HG03460 (cell line): ENCODE results near the gene HMCN2.
"Not testable (repeated sequence)": the region's sequence is repeated elsewhere in the genome, so short reads cannot be mapped to it uniquely, and the experiment has no call there.

Experiments
- ATAC-seq: cut with Tn5 transposase; IDR thresholded peaks from one replicate; pipeline ENCODE4 v1.9.1; 2021; ENCODE audit not compliant: unreplicated experiment

HMCN2 gene

DNA sequence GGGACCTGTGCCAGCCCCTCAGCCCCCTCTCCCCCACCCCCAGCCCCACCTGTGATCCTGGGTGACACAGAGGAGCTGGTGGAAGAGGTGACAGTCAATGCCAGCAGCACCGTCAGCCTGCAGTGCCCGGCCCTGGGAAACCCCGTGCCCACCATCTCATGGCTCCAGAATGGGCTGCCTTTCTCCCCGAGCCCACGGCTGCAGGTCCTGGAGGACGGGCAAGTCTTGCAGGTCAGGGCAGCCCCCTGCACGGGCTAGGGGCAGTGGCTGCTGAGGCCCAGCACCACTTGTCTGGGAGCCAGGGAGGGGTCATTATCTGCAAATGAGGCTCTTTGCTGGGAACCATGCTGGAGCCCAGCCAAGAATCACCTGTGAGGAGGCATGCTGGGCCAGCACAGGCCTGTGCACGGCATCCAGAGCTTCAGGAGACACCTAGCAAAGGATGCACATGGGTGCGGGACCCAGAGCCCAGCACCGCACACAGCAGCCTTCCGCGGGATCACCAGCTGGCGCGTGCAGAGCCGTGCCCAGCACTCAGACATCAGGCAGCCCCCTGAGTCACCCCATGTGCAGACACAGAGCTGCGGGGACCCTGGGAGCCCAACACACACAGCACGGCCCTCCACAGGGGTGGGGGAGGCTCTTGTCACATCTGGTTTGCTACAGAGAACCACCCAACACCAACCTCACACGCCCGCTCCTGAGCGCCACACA lies 117.2 kb downstream of the HMCN2 start:
- ATAC-seq: no peak

DNA sequence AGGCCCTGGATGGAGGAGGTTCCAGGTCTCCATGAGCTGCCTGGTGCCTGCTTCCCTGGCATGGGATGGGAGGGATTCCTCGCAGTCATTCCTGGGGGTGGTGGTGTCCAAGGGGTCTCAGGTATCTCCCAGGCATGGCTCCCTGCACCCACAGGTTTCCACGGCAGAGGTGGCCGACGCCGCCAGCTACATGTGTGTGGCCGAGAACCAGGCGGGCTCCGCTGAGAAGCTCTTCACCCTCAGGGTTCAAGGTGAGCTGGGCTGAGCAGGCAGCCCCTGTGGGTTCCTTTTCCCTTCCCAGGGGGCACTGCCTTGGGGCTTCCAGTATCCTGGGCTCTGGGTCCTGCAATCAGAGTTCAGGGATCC lies 117.8 kb downstream of the HMCN2 start:
- no peak for ATAC-seq

DNA sequence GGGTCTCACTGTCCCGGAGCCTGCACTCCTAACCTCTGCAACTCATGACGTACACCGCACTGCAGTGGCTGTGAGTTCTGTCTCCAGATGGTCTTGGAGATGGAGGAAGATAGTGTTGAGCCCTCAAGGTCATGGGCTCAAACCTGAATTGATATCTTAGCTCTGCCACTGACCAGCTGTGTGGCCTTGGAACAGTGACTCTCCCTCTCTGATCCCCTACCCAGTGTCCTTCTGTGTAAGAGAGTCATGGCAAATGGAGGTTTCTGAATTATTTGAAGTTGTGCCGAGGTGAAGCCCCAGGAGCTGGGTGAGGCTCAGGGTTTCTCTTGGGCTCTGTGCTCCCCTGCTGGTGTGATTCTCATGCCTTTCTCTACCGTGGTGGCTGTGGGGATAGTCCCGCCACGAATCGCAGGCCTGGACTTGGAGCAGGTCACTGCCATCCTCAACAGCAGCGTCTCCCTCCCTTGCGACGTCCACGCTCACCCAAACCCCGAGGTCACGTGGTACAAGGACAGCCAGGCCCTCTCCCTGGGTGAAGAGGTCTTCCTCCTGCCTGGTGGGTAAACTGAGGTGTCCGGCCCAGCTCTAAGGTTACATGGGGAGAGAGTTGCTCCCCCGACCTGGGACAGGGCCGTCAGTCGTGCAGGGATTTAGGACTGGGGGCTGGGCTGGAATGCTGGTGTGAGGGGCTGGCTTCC lies 118.6 kb downstream of the HMCN2 start:
- no peak for ATAC-seq

DNA sequence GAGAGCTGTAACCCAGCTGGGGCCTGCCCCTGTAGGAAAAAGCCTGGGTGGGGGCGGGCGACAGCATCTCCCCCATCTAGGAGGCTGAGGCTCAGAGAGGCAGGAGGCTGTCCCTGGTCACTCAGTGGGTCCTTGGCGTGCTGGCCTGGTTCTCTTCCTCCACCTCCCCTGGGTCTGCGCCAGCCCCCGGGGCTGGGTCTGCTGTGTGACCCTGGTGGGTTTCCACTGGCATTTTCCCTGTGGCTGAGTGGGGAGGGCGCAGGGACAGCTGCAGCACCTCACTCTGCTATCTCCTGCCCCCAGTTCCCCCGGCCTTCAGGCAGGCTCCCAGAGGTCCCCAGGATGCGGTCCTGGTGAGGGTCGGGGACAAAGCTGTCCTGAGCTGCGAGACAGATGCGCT lies 119.7 kb downstream of the HMCN2 start:
- no peak for ATAC-seq

DNA sequence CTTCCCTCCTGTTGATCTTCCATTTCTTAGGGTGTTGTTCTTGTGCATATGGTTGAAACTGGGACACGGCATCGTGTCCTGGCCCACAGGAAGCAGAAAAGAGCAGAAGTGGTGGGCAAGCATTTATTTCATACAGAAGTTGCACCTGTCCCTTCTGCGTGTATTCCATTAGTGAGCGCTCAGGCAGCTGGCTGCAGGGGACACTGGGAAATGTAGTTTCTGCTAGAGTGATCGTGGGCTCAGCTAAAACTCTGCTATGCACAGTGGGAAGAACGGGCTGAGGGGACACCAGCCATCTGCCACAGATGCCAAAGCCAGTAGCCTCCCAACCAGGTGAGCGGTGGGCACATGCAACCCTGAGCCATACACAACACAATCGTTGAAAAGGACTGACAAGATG lies 121.8 kb downstream of the HMCN2 start:
- no peak for ATAC-seq

DNA sequence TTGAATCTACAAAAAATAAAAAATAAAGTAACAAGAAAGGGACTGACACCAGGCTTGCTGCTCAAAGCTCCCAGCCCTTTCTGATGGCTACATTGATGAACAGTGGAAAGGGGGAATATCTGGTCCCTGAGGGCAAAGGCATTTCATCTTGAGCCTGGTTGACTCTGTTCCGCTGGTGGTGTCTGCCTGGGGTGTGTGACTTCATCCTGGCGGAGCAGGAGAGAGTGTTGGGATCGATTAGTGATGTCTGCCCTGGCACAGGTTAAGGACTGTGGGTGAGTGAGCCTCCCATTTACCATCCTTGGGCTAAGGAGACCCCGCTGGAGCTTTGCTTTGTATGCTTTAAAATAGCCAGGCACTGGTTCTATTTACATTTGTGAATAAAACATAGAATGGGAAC lies 122.3 kb downstream of the HMCN2 start:
- no peak for ATAC-seq

DNA sequence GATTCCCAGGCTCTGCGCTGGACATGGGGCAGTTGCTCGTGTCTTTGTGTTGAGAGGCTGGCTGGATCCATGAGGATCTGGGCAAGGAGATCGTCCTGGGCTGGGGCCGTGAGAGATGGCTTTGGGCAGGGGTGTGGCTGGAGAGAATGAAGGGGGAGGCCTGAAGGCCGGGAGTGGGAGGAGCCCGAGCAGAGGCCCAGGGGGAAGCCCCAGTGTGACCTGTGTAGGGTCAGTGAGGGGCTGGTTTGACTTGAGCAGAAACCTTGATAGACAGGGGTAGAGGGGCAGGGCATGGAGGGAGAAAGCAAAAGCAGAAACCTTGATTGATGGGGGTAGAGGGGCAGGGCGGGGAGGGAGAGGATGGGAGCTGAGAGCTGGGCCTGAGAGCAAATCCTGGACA lies 124.8 kb downstream of the HMCN2 start:
- no peak for ATAC-seq

DNA sequence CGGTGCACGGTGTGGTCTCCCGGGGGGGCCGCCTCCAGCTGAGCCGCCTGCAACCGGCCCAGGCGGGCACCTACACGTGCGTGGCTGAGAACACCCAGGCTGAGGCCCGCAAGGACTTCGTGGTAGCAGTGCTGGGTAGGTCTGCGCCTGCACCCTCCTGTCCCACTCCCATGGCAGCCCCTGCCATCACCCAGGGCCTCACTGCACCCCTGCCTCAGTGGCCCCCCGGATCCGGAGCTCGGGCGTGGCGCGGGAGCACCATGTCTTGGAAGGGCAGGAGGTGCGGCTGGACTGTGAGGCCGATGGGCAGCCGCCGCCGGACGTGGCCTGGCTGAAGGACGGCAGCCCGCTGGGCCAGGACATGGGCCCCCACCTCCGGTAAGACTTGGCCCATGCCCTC lies 125.4 kb downstream of the HMCN2 start:
- ATAC-seq: no peak

DNA sequence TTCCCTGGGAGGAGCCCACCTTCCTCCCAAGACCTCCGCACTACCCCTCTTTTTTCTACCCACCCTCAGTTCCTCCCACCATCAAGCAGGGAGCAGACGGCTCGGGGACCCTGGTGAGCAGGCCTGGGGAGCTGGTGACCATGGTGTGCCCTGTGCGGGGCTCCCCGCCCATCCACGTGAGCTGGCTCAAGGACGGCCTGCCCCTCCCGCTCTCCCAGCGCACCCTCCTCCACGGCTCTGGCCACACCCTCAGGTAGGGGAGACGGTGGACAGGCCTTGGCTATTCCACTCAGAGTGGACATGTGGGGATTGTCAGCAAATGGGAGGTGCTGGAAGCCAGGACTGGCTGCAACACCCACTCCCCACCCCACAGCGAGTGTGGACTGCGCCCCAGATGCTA lies 126.3 kb downstream of the HMCN2 start:
- ATAC-seq: no peak

DNA sequence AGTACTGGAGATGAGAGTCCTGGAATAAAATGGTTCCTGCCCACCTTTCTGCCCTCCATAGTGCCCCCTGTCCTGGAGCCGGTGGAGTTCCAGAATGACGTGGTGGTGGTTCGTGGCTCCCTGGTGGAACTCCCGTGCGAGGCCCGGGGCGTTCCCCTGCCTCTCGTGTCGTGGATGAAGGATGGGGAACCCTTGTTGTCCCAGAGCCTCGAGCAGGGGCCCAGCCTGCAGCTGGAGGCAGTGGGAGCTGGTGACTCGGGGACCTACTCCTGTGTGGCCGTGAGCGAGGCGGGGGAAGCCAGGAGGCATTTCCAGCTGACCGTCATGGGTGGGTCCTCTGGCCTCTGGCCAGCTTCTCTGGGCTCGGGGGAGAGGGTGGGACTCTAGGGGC lies 128.1 kb downstream of the HMCN2 start:
- no peak for ATAC-seq

DNA sequence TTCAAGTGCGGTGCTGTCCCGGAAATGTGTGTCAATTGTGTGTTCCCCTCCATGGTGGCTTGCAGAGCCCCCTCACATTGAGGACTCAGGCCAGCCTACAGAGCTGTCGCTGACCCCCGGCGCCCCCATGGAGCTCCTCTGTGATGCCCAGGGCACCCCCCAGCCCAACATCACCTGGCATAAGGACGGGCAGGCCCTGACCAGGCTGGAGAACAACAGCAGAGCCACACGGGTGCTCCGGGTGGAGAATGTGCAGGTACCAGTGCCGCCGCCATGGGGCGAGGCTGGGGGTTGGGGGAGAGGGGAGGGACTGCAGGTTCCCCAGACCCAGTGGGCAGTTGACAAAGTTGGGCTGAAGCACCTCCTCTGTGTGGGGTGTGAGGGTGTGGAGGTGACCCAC lies 128.8 kb downstream of the HMCN2 start:
- no peak for ATAC-seq

DNA sequence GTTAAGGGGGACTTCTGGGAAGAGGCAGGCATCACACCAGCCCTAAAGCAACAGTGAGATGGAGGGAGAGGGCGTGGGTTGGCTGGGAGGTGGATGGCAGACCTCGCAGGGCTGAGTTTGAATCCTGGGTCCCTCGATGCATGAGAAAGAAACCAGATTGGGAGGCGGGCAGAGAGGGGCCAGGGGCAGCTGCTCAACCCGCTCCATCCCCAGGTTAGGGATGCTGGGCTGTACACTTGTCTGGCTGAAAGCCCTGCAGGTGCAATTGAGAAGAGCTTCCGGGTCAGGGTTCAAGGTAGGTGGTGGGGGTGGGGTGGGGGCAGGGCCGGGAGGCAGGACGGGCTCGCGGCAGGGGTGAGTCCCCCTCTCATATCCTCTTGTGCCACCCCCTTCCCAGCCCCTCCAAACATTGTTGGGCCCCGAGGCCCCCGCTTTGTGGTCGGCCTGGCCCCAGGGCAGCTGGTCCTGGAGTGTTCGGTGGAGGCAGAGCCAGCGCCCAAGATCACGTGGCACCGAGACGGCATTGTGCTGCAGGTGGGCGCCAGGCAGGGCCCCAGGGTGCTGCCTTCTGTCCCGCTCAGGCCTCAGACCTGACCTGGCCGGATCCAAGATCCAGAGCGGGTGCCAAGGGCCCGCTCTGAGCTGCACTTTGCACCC lies 129.4 kb downstream of the HMCN2 start:
- ATAC-seq: no peak

DNA sequence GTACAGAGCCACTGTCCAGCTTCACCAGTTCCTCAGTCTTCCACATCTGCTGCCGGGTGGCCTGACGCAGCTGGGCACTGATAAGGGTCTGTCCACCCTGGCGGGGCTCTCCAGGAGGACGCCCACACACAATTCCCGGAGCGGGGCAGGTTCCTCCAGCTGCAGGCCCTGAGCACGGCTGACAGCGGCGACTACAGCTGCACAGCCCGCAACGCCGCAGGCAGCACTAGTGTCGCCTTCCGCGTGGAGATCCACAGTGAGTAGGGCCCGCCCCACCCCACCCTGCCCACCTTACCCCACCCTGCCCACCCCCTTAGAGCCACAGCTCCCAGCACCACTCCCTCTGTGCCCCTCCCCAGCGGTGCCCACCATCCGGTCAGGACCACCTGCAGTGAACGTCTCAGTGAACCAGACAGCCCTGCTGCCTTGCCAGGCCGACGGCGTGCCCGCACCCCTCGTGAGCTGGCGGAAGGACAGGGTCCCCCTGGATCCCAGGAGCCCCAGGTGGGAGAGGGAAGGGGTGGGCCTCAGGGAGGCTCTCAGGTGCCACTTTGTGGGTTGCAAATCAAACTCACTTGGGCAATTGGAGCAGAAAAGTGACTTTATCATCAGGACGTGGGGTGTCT lies 130.4 kb downstream of the HMCN2 start:
- ATAC-seq: no peak

DNA sequence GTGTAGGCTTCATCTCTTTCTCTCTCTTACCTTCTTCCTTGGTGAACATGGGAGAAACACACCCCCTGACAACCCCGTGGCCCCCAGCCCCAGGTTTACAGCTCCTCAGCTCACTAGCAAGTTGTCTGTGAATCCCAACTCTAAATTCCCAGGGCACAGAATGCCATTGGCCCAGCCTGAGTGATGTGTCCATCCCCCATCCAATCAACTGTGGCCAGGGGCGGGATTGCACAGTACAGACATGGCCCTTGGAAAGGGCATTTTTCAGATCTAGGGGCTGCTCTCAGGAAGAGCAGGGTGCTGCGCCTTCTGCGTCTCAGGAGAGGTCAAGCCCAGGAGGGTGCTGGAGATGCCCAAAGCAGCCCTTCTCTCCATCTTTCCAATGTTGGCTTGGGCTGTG lies 131.0 kb downstream of the HMCN2 start:
- no peak for ATAC-seq

DNA sequence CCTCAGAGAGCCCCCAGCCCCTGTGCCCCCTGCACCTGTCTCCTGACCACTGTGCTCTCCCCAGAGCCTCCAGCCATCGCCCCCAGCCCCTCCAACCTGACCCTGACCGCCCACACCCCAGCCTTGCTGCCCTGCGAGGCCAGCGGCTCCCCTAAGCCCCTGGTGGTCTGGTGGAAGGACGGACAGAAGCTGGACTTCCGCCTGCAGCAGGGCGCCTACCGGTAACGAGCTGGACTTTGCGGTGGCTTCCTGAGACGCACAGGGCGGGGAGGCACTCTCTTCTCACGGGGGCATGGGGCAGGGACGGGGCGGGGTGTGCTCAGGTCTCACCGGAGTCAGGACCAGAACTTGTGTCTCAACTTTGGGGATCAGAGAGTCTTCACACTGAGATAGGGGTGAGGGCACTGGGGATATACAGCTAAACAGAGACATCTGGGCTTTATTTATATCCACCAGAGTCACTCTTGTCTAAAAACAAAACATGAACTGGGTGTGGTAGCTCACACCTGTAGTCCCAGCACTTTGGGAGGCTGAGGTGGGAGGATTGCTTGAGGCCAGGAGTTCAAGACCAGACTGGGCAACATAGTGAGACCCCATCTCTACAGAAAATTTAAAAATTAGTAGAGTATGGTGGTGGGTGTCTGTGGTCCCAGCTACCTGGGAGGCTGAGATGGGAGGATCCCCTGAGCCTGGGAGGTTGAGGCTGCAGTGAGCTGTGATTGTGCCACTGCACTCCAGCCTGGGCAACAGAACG lies 133.1 kb downstream of the HMCN2 start:
- ATAC-seq: no peak

DNA sequence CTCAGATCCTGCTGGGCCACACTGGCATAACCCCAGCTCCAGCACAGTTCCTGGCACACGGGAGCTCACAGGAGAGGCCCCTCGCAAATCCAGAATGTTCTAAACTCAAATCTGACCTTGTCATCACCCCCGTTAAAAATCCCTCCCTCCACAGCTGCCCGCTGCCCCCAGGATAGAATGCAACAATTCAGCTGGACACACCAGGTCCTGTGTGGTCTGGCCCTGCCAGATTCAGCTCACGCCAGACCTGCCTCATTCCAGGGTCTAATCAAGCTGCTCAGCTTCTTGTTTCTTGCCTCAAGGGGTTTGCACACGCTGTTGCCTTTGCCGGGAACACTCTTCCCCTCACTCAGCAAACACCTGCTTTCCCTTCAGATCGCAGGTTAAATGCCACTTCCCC lies 134.2 kb downstream of the HMCN2 start:
- no peak for ATAC-seq

DNA sequence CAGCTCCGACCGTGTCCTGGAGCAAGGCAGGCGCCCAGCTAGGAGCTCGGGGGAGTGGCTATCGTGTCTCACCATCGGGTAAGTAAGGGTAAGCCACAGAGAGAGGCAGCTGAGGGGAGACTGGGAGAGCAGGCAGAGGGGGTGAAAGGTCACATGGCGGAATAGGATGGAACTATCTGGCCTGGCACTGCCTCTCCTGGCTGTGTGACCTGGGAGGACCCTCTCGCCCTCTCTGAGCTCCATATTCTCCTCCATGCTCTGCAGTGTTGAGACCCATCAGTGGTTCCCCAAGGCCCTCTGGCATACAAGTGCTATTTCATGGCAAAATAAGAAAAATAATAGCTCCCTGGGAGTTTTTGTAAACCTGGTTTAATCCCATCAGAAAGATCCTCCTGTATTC lies 135.3 kb downstream of the HMCN2 start:
- no peak for ATAC-seq

DNA sequence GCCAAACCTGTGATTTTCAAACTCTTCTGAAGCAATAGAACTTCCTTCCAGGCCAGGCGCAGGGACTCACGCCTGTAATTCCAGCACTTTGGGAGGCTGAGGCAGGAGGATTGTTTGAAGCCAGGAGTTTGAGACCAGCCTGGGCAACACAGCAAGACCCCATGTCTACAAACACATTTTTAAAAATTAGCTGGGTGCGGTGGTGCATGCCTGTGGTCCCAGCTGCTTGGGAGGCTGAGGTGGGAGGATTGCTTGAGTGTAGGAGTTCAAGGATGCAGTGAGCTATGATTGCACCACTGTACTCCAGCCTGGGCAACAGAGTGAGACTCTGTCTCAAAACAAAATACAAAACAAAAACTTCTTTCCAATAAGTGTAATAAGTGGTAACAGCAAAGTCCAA lies 136.2 kb downstream of the HMCN2 start:
- not testable (repeated sequence) for ATAC-seq

DNA sequence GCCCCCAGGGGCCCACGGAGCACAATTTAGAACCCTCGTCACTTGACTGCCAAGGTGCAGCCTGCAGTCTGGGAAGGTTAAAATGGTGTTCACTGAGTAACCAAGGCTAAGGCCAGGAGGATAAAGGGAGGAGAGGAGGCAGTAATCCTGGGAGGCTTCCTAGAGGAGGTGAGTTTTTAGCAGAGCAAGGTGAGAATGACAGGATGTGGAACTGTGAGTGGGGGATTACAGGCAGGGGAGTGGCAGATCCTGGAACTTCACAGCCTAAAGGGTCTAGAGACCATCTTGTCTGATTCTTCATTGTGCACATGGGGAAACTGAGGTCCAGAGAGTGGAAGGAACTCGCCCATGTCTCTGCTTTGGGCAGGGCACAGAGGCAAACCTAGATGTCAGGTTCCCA lies 136.7 kb downstream of the HMCN2 start:
- ATAC-seq: no peak

DNA sequence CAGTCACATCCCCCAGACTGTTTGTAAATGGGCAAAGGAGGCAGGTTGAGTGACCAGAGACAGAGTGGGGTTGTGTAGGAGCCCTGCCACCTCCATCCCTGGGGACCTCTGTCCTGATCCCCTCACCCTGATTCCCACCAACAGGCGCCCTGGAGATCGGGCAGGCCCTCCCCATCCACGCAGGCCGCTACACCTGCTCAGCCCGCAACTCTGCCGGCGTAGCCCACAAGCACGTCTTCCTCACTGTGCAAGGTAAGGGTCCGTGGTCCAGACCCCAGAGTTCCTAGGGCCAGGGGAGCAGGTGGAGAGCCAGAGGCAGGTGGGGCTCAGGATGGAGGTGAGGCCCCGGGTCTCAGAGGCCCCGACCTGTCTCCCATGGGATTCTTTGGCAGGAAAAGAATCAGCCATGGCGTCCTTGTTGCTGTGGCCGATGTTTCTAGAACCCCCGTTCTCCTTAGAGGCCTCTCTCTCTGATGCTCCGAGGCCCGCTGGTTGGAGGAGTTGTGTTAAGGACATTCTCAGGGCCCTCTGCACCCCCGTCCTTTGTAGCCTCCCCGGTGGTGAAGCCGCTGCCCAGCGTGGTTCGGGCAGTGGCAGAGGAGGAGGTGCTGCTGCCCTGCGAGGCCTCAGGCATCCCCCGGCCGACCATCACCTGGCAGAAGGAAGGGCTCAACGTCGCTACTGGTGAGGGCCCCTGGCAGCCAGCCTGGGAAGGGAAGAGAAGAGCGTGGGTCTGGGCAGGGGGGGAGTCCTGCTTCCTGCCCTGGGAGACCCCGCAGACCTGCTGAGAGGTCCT lies 137.3 kb downstream of the HMCN2 start:
- no peak for ATAC-seq
